ENCODE results near the gene ZSCAN5A.
"Not testable (repeated sequence)": the region's sequence is repeated elsewhere in the genome, so short reads cannot be mapped to it uniquely, and the experiment has no call there.

ZSCAN5A gene

GRCh38 chr19:56199687-56200086 is 115.0 kb downstream of the ZSCAN5A start:
- DNase-seq = no peak

DNA sequence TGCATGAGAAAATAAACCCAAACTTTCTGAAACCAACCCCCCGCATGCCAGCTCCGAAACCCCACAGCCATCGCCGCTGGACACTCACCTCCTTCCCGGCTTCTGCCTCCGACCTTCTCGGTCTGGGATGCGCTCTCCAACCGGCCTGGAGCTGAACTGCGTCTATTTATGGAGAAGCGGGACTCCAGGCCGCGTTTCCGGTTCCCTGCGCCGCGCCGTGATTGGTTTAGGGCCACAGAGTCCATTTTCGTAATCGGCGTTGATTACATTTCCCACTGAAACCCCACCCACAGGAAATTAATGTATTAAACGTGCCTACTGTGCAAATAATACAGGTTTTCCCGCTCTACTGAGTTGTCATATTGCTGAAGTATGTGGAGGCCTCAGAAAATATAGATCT is 117.0 kb downstream of the ZSCAN5A start, which contains the start of gene ZSCAN5B:
Gene ZSCAN5B (minus strand): TSS at position 138 of the 400 bp plus-strand sequence. CDS start 4,731 bp downstream, outside the sequence.
- DNase-seq = not testable (repeated sequence)

GRCh38 chr19:56193981-56194640 is 120.5 kb downstream of the ZSCAN5A start:
- no peak for DNase-seq

DNA sequence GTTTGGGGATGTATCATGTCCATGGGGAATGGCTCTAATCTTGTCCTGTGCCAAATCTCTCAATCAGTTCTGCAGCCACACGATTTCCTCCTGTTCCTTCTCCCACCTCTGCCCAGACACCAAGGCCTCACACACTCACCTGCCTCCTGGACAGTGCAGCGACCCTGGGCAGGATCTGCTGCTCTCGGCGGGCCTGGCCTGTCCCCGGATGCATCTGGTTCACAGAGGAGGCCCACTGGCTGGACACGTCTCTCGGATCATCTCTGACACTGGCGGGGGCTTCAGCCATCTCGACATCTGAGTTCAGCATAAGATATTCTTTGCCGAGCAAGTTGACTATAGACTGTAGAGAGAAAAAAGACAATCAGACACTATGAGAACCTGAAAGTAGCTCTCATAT is 122.9 kb downstream of the ZSCAN5A start:
- DNase-seq = no peak

DNA sequence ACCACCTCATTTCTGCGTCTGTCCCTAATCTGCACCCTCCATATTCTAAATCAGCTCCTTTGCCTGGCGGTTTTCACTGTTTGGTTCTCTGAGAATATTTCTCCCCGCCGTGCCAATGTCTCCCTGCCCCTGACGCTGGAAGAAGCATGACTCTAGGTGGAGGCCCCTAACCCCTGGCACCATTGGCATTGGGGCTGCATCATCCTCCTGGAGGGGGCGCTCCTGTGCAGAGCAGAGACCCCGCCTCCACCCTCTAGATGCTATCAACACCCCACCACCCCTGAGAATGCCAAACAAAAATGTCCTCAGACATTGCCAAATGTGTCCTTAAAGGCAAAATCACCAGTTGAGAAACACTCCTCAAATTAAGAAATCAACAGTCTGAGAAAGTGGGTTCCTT is 123.5 kb downstream of the ZSCAN5A start:
- no peak for DNase-seq

- no peak for DNase-seq
Observed at GRCh38 chr19:56189785-56190184, 124.9 kb downstream of the ZSCAN5A start.

GRCh38 chr19:56177564-56178243 is 136.9 kb downstream of the ZSCAN5A start:
- no peak for DNase-seq

GRCh38 chr19:56176881-56177280 is 137.8 kb downstream of the ZSCAN5A start:
- peak; percentile 38 for DNase-seq

DNA sequence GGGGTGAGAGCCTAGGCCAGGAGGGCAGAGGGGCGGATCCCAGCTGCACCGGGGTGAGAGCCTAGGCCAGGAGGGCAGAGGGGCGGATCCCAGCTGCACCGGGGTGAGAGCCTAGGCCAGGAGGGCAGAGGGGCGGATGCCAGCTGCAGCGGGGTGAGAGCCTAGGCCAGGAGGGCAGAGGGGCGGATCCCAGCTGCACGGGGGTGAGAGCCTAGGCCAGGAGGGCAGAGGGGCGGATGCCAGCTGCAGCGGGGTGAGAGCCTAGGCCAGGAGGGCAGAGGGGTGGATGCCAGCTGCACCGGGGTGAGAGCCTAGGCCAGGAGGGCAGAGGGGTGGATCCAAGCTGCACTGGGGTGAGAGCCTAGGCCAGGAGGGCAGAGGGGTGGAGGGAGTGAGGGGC is 138.3 kb downstream of the ZSCAN5A start:
- DNase-seq = not testable (repeated sequence)

GRCh38 chr19:56175861-56176307 is 138.8 kb downstream of the ZSCAN5A start, which contains the start of gene GALP:
GALP (plus strand) TSS chr19:56176008; CDS start chr19:56177109, 1,101 bp downstream.
- not testable (repeated sequence) for DNase-seq

- no peak for DNase-seq
Observed at GRCh38 chr19:56174550-56174949, 140.1 kb downstream of the ZSCAN5A start.

DNA sequence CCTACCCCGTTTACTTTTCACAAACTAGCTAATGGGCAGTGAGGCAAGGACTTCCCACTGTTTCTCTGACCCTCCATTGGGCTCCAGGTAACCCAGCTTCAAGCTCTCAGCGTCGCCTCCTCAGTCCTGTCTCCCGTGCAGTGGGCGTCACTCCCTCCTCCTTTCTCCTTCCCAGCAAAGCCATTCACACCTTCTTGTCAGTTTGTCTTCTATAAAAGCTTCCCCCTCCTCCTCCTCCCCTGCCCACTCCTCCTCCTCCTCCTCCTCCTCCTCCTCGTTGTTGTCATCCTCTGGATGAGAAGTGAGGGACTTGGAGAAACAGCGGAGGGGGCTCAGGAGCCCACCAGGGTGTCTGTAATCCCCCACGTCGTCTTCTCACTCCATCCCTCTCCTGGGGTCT is 140.6 kb downstream of the ZSCAN5A start:
- no peak for DNase-seq
